GM21576 (cell line): ENCODE results near the gene RAD51B.

Experiments
- ATAC-seq: cut with Tn5 transposase; IDR thresholded peaks from one replicate; pipeline ENCODE4 v1.9.1; 2021; ENCODE audit warnings: mild to moderate bottlenecking, moderate library complexity; ENCODE audit not compliant: unreplicated experiment

The RAD51B gene

DNA sequence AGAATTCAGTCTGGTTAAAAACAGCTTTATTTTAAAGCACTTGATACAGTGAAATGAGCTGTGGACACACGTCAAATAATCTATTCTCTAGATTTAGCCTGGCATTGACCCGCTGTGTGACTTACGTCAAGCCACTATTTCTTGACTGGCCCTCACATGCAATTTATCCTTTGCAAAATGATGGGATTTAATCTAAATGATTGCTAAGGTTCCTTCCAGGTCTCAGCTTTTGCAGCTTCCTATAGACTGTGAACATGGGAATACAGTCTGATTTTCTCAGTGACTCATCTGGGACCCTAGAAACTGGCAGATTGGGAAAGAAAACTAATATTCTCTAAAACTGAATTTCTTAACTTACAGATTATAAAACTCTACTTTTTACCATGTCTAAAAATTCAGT is 409.1 kb downstream of the RAD51B start:
- no peak for ATAC-seq

DNA sequence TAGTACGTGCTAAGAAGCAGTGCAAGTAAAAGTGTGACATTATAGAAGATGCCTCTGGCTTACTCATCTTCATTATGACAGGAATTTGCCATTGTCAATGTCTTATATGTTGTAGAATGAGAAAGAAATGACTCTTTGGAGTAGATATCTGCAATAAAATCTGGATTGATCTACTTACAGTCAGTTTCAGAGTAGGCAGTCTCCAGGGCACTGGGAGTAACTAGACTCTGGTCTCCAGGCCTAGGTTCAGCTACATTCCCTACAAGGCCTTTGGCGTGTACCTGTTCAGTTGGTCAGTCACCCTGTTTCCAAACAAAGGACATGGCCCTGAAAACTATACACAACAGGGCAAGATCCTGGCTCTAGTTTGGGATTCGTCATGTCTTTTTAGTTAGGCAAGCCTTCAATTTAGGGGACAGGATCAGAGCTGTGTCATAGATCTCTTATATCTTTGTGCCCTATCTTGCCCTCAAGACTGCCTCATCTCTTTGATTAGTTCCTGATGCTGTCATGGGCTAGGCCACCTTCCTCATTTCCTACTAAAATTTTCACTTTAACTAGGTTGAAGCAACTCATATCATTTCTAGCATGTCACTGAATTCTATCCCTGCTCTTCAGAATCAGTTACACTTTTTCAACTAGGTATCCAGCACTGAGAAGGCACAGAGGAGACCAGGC is 410.0 kb downstream of the RAD51B start:
- ATAC-seq, result no peak

DNA sequence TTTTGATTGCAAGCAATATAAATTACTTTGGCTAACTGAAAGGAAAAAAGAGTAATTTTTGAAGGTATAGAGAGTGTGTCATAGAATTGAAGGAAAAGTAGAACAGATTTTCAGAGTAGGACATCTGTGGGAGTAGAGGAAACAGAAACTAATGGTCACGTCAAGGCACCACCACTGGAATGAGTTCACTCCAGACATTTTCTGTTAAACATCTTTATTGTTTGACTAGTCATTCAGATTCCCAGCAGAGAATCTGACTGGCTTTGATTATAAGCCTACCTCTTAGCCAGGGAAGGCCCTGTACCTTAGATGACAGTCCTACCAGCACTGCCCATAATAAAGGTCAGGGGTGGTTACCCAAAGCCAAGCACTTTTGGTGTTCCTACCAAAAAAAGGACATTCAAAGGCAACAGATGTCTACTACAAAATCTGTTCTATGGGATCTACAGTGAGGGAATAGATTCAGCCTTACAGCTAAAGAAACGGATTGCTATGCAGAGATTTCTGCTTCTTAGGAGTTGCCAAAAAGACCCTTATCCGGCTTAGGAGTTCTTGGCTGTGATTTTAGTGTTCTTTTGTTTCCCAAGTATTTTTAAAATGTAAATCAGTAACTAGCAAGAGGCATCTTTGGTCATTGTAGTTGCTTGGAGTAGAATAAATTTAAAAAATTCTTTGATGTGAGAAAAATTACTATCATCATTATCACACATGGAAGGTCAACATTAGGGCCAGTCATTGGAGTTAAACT is 410.8 kb downstream of the RAD51B start:
- no peak for ATAC-seq

DNA sequence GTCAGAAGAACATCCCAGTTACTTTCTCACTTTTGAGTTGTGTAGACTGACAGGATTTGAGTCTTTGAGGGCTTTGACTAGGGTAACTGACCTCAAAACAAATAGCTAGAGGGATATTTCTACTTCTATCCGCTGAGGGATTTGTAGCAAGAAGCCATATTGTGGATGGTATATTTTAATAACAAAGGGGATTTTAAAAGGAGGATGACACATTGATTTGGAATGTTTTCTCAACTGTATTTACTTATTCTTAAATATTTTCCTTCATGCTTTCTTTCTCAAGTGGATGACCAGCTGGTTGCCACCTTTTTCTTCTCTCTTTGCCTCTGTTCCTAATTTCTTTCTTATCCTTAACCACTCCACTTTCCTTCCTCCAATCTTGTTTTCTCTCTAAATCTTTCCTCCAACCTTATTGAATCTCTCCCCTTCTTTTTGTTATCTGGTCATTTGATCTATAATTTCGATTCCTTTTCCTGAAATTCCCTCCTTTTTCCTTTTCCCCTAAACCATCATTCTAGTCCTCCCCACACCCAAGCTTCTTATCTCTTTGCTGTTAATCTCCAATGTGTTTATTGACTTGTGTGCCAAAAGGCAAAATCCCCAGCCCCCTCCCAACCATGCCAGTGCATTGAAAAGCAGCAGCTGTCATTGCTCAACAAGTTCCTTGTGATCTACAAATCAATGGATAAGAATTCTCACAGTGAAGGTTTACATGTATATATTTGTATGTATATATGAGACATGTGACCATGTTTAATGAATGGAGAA is 411.6 kb downstream of the RAD51B start:
- ATAC-seq, result no peak

DNA sequence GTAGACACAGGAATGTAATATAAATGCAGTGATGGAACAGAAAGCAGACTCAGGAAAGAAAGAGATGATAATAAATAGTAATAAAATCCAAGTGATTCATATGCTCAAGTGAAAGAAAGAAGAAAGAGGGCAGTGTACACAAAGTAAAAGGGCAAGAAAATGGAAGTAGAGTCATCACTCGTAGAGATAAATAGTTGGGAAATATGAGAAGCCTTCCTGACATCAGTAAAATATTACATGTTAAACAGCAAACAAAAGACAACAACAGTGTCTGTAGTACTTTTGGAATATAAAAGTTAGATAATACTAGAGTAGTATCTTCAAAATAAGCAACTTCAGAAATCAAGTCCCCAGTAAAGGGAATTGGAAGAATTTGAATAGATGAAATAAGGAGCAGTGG is 412.3 kb downstream of the RAD51B start:
- no peak for ATAC-seq

DNA sequence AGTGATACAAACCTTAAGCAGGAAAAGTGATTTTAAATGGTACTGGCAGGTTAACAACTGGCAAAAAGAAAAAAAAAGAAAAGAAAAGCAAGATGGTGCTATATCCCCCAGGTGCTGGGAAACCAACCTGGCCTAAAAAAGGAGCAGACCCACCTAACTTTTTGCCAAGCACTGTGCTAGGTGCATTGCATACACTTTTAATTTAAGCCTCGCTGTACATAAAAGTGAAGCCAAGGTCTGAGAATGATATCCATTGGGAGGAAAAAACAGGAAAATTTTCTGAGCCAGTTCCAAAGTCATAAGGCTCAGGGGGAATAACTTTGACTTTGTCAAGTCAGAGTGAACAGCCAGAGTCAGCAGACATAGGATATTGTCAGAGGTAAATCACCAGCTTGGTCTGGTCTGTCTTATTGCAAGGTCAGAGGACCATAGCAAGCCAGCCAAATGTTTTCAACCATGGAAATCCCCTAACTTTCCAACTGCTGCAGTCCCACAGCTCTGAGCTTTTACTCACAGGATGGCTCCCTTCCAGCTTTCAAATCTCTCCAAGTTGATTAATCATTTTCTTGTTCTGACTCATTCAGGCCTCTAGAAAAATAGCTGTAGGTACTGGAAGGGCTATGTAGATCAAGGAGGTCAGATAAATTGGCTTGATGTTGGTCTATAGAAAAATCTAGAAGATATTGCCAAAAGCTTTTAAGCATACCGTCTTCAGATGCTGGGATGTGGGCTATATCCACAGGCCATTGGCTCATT is 412.9 kb downstream of the RAD51B start:
- no peak for ATAC-seq

DNA sequence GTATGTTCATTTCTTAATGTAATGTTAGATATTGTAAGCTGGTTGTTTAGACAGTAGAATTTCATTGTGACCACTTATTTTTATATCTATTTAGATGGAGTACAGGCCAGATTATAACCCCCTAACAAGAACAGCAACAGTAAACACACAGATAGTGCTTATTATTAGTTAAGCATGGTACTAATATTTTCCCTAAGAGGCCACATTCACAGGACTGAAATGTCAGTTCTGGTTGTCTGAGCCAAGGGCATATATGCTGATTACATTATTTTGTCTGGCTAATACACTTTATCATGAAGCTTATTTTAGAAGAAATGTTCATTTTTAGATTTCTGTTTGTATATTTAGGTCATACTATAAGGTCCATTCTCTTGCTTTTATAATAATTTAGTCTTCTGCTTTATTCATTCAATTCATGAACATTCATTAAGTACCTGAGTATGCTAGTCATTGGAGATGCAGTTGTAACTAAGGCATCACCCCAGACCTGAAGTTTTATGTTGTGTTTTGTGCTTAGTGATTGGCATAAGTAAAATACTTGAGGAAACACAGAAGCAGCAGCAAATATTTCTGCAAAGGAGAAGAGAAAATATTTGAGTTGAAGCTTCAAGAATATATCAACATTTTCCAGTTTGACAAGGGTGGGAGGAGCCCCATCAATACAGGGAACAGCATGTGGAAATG is 413.7 kb downstream of the RAD51B start:
- no peak for ATAC-seq

DNA sequence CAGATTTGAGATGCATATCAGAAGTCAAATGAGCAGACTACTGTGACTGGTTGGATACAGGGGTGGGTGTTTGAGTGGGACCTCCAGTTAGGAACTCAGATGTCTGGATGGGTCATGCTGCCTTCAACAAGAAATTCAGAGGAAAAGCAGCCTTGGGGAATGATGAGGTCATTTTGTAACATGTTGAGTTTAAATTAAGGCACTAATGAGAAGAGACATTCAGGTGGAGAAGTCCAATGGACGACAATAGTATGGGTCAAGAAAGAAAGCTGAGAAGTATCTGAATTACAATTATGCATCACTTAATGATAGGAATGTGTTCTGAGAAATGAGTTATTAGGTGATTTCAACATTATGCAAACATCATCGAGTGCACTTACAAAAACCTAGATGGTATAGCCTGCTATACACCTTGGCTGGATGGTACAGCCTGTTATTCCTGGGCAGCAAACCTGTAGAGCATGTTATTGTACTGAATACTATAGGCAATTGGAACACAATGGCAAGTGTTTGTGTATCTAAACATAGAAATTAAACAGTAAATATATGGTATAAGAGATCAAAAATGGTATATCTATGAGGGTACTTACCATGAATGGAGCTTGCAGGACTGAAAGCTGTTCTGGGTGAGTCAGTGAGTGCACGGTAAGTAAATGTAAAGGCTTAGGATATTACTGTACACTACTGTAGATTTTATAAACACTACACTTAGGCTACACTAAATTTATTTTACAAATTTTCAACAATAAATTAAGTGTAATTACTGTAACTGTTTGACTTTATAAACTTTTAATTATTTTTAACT is 414.7 kb downstream of the RAD51B start:
- no peak for ATAC-seq

DNA sequence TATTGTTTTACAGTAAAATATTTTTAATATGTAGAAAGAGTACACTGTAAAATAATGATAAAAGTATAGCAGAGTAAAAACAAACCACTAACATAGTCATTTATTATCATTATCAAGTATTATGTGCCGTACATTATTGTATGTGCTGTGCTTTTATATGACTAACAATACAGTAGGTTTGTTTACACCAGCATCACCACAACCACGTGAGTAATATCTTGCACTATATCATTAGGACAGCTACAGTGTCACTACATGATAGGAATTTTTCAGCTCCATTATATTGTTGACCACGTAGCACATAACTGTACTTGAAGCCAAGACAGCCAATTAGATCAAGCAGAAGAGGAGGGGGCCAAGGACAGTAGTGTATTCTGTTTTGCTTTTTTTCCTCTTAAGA is 415.4 kb downstream of the RAD51B start:
- ATAC-seq, result no peak

DNA sequence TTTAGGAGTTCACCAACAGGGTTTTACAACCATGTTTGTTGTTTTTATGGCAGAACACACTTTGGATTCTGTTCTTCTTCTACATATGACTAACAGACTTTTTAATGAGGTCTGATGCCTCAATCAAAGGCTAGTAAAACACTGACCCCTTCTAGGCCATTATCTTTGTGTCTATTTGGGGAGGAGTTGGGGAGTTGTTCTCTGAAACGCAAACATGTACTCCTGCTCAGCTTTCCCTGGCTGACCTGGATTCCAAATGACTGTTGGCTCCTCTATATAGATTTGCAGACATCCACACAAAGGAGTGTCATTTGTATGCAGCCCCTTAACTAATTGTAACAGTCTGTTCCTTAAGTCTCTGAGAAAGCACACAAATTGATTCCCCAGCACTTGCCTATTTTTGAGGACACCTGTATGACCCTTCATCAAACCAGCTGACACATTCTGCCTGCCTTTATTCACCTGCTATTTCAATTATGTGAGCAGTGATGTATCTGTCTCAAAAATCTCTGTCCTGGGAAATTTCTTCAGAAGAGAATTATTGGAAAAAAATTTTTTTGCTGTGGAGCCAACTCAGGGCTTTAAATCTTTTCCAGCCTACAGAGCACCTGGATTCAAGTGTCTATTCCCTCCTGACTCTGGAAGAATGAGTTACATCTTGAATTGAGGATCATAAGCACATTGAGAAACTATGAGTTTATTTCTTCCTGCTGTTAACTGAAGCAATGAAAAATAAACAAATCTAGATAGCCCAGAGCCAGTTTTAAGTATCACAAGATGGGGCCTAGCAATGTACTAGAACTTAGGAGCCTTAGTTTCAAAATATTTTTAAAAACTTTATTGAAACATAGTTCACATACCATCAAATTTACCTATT is 417.2 kb downstream of the RAD51B start:
- no peak for ATAC-seq

DNA sequence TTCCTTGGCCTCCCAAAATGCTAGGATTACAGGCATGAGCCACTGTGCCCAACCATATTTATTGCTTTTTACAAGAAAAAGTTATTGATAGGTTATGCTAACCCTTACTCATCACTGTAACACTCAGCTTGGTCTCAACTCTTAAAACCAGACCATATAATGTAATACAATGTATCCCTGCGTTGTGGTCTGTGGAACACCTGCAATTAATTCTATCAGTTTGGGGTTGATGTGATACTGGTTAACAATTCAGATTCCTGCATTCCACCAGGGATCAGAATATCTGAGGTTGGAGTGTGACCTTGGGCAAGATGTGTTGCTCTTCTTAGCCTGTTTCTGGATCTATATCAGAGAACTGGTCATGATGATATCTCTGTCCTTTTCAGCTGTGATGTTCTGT is 419.0 kb downstream of the RAD51B start:
- ATAC-seq, result no peak

DNA sequence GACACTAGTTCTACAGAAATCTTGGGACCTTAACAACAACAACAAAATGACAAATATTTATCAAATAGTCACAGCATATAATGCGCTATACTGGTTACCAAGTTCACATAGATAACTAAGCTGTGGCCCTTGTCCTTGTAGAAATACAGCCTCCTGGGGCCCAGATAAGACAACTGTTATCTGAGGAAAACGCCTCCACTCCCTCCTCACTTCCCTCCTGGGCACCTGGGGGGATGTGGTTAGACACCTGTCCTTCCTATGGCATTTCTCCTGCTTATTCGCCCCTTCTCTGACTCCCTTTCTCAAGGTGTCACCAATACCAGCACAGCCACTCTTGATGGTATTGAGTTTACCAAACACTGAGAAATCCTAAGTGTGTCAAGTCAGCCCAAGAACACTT is 419.4 kb downstream of the RAD51B start:
- ATAC-seq, result no peak

DNA sequence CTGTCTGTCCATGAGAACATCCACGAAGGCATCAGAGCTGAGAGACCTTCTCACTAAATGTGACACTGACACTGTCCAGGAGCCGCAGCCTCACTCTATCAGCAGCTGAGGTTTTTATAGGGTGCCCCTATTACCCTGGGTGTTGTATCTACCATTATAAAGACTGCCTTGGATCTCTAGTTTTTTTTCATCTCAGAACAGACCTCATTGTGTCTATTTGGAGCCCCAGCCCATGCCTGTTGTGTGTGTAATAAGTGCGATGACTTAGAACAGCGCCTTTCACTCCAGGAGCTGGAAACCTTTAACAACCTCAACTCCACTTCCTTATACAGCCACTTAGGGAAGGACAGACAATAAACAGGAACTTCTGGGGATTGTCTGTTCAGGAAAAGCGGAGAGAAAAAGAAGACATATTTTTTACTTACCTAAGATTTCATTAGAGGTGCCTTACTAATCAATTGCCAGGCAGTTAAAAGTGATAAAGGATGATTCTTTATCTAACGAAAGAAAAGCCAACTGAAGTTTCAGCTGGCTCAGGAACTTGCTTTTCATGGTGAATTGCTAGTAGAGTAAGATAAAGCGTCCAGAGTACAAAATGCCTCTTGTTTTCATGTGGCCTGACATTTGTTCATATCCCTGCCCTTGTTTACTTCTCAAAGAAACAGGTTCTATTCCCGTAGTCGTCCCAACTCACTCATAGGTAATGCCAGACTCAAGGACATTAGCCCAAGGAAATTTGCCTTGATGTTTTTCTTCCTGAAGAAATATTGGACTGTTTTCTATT is 420.6 kb downstream of the RAD51B start:
- ATAC-seq, result no peak

DNA sequence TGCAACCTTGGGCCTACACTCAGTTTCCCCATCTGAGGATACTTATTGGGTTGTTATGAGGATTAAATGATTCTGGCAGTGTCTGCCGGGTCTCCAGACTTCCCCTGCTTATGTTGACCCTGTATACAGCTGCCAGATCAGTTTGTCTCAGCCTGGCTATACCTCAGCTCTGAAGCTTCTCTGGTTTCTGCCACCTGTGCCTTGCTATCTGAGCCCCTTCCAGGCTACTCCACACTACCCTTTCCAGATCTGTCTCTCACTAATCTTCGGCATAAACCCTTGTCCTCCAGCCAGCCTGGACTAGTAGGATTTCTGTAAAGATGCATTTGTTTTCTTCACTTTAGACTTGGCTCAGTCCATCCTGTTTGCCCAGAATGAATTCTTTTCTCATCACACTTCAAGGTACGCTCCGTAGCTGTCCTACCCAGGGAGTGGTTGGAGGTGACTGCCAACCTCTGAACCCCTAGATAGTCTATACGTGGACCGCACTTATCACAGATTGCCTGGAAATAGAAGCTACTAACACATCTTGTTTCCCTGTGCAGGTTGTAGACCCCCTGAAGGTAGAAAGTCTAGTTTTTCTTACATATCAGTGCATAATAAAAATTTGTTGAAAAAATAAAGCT is 422.4 kb downstream of the RAD51B start:
- no peak for ATAC-seq

DNA sequence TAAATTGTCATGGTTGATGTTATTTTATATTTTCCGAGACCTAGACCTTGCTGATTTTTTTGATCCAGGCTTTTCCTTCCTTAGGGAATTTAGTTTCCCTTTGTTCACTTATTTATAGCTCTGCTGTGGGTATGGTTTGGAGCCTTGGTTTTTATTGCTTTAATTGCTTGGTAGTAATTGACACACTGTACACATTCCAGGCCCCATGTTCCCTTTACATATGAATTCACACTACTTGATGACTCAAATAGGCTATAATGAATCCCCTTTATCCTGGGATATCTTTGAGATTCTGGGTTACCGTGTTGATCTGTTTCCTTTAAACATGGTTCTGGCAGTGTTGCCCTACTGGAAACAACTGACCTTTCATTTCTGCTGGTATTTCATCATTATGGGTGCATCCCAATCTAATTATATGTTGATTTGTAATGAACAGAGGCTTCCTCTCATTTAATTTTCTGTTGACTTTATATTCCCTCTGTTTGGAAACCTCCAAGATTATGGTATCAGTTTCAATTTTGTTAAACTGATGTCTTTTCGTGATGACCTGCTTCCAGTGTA is 424.0 kb downstream of the RAD51B start:
- ATAC-seq, result no peak

DNA sequence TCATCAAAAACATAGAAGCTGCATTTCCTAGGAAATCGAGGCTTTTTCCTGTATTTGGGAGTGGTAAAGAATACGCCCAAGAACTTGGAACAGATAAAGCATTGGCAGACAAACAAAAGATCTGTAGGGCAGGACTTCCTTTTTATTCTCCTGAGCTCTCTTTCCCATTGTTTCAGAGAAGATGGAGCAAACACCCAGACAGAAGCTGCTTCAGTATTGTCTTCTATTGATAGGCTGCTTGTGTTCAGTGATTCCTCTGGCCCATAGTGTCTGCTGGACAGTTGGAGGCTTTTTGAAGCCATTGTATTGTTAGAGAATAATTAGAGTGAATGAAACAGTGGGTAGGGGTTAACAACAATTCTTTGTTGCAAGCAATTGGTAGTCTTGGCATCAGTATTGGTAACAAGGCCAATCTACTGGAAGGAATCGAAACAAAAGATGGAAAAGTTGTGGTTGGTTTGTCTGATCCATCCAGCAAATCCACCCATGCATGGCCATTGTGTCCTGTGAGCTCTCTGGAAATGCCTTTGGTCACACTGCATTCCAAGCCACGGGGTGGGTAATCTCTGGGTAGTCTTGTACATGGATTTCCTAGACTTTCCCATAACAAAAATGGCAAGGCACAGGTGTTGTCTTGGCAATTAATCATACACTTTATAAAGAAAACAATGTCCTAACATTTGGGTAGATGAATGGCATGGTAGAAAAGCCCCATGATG is 424.8 kb downstream of the RAD51B start:
- no peak for ATAC-seq
